NCI-H1092 treated with DMSO at 0.1 percent for 48 hours (cell line): ENCODE data around the gene ODF2L.

Source experiments
- DNase-seq: peaks from one replicate; lab custom pipeline; 2025; lab: John Stamatoyannopoulos, UW

The ODF2L gene

GRCh38 chr1:86395751-86396497 lies at the start of gene ODF2L:
ODF2L (minus strand) TSS chr1:86396323; CDS start chr1:86387027, 9,296 bp downstream.
- DNase-seq = peak; percentile 85

GRCh38 chr1:86445919-86446318 lies 49.8 kb upstream of the ODF2L start:
- DNase-seq = no peak

DNA sequence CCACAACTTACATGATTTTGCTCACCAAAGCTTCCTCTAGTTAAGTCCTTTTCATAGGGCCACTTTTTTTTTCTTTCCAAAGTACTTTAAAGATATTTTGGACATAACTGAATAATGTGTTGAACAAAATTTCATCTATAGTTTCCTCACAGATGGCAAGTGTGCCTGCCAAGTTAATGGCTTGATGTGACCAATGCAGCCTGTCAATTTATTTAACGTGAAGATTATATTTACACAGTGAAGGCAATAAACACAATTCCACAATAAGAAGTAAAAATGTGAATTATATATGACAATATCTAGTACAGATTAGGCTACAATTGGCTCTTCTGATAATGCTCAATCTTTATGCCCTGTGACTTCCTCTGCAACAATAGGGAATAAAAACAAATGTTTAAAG lies 45.9 kb upstream of the ODF2L start:
- DNase-seq = no peak

- no peak for DNase-seq
These were observed 45.5 kb upstream of the ODF2L start for GRCh38 chr1:86441581-86441980.

- DNase-seq = no peak
These were observed 39.9 kb upstream of the ODF2L start for GRCh38 chr1:86436041-86436440.

DNA sequence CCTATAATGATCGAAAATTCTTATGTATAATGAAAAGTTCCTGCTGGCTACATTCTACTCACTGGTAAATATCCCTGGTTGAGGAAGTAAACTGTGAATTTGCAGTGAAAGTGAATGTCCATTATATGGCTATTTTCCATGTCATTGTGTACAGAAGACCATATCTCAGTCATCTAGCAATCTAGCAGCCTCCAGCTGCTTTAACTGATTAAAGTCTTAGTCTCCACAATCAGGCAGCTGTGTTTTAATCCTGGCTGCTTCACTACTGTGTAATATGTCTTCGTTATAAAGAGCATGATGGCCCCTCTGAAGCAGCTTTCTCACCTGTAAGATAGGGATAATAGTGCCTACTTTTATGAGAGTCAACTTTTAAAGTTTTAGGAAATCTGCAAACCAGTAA lies 39.2 kb upstream of the ODF2L start:
- no peak for DNase-seq

DNA sequence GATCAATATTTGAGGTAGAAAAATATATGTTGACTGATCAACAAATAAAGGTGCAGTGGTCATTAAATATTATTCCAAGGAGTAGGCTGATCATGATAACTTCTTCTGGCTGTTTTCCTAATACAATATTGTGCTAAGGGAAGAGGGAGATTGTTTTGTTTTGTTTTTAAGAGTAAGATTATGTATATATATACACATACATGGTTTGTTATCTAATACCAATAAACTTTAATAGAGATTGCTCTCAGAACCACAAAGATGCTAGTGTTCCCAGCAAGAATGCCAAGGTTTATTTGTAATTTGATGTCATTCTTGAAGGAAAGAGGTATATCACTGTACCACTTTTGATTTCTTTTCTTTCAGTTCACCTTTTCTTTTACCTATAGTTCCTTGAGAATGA lies 37.9 kb upstream of the ODF2L start:
- no peak for DNase-seq

- DNase-seq = no peak
These were observed 34.3 kb upstream of the ODF2L start for GRCh38 chr1:86430376-86430775.

DNA sequence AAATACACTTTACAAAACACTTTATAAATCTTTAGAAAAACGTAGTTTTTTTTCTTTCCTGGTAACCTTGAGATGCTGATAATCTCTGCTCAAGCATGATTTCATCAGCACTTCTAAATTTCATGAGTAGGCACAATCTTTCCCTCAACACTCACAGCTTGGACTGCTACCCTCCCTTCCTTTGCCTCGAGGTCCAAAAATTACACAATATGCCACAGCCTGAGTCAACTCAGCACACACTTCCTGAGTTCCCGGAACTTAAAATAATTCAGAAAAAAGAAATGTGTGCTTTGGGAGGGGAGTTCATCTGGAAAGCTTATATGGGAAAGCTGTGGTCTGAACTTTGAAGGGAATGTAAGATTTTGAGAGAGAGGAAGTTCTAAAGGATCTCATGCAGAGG lies 33.7 kb upstream of the ODF2L start:
- DNase-seq = no peak

- no peak for DNase-seq
These were observed 33.1 kb upstream of the ODF2L start for GRCh38 chr1:86429122-86429725.

DNA sequence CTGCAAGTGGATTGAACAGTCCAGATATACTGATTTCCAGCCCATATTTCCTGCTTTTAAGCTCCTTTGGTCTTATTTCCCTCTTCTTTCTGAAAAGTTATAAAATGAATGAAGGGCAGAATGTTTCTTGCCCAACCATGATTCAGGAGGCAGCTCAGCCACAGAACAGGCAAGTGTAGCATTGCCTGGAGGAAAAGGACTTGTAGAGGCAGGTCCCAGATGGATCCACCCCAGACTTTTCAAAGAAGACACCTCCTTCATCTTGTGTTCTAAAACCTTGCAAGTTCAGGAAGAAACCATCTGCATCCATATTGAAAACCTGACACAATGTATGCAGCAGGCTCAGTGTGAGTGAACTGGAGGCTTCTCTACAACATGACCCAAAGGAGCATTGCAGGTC lies 27.8 kb upstream of the ODF2L start, which contains the start of gene CLCA2:
CLCA2 (plus strand) TSS at position 299 of the 400 bp plus-strand sequence; CDS start at position 376, 77 bp downstream.
- no peak for DNase-seq

DNA sequence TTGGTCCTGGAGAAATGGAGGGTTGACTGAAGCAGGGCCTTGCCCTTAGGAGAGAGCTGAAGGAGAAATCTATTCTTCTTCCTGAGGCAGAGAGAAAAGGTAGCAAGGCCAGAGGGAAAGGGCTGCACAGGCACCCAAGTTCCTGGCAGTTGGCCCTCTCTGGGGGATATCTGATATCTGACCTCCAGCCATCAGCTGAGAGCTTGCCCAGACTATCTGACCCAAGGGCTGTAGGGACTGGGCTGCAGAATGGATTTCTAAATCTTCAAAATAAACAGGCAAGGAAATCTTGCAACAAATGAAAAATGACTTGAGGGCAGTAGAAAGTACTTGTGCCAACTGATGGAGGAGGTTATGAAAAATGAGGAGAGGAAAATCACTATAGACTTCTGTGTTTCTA lies 27.4 kb upstream of the ODF2L start:
- no peak for DNase-seq

- no peak for DNase-seq
These were observed 25.6 kb upstream of the ODF2L start for GRCh38 chr1:86421601-86422280.

- DNase-seq = no peak
These were observed 23.3 kb upstream of the ODF2L start for GRCh38 chr1:86419277-86419903.

DNA sequence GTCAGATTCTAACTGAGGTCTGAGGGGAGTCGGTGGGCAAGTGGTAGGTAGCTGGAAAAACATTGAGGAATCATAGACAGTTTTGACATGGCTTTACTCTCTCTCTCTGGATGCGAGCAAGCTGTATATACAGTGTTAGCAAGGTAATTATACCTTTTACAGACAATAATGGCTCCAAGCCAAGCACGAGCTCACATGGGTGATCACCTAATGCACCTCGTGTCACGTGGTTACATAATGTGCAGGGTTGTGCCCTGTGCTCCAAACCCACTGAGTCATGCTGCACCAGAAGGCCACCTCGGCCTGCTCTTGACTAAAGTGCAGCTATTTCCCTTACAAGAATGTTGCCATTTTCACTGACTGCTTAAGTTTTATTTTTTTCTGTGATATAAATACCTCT lies 20.2 kb upstream of the ODF2L start:
- DNase-seq = no peak

GRCh38 chr1:86410879-86411278 lies 14.8 kb upstream of the ODF2L start:
- no peak for DNase-seq

GRCh38 chr1:86409416-86410021 lies 13.4 kb upstream of the ODF2L start:
- no peak for DNase-seq

GRCh38 chr1:86396498-86396890 lies 371 bp upstream of the ODF2L start:
- no peak for DNase-seq

DNA sequence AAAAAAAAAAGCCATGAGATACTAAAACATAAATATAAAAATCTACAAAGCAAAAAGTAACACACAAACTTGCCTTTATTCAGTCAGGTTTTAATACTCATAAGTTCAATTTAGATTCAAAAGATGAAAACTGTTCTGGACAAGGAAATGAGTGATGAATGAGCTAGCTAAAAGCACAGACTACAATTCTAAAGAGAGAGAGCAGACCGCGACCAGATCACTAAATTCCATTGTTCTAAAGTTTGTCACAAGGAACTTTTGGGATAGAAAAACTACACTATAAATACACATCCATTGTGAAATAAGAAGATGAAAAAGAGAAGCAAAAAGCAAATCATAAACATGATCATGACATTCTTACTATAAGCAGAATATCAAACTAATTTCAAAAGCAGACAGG lies 1.7 kb downstream of the ODF2L start:
- DNase-seq = no peak

DNA sequence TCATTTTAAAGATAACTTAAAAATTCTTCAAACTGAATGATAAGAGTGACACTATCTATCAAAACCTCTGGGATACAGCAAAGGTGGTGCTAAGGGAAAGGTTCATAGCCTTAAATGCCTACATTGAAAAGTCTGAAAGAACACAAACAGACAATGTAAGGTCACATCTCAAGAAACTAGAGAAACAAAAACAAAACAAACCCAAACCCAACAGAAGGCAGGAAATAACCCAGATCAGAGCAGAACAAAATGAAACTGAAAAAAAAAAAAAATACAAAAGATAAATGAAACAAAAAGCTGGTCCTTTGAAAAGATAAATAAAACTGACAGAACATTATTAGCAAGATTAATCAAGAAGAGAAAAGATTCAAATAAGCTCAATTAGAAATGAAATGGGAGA lies 6.8 kb downstream of the ODF2L start:
- no peak for DNase-seq

DNA sequence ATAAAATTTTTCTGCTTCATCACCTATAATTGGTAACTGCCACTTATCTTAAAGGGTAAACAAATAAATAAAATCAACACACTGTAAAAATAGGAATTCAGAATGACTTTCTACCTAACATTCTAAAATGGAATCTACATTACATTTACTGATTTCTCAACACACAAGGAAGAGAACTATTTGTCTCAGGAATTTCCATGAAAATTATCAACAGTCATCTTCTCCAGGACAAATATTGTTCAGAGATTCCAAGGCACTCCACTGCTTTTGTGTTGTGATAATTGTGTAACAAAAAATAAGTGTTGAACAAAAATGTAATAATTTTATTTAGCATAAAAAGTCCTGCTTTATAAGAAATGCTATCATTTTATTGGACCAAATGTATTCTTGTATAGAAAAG lies 7.3 kb downstream of the ODF2L start:
- no peak for DNase-seq

- no peak for DNase-seq
These were observed 8.1 kb downstream of the ODF2L start for GRCh38 chr1:86387916-86388627.
